Ovary (tissue), 9 donors: ENCODE results near the gene ICA1L. TPM values are rescaled to one million over a fixed set of nuclear protein-coding genes. Genes with fewer than 3 reads are reported as not detected.
A peak's percentile ranks its signal among the peaks of the same experiment; 100 is the strongest.
"Not testable (repeated sequence)": the region's sequence is repeated elsewhere in the genome, so short reads cannot be mapped to it uniquely, and the experiment has no call there.

ENCODE experiments used
- DNase-seq, 5 donors: peaks; one replicate each; pipeline ENCODE4 v3.0.0-alpha.2; 2019 to 2020
- H3K27ac ChIP-seq, 2 donors: fragments of 200-600 bp; one replicate each; pipeline versions ENCODE4 v1.5.1 to v1.8.0; 2019 to 2022
- H3K27me3 ChIP-seq: fragments of 200-600 bp; one replicate; pipeline ENCODE4 v1.8.0; 2022
- H3K36me3 ChIP-seq: fragments of 200-600 bp; sonication (generic); one replicate; pipeline ENCODE4 v1.5.1; 2019
- H3K4me1 ChIP-seq: one replicate; pipeline ENCODE4 v1.8.1; 2013; ENCODE audit warnings: mild to moderate bottlenecking, moderate library complexity; ENCODE audit not compliant: insufficient read depth
- H3K4me3 ChIP-seq: fragments of 200-600 bp; sonication (generic); one replicate; pipeline ENCODE4 v1.5.1; 2017
- H3K9me3 ChIP-seq, 2 donors: fragments of 200-600 bp in 1 of 2; sonication (generic) in 1 of 2; one replicate each; pipeline versions ENCODE4 v1.5.1 to v1.8.1; 2013 to 2019; ENCODE audit warnings: mild to moderate bottlenecking in 1 of 2, moderate library complexity in 1 of 2
- CTCF ChIP-seq, 3 donors: fragments of 450-650 bp in 2 of 3; fragments of 200-600 bp in 1 of 3; IDR thresholded peaks; one replicate each; pipeline versions ENCODE4 v1.5.1 to v1.8.0; 2016 to 2022; ENCODE audit warnings: antibody characterized with exemption in 3 of 3, mild to moderate bottlenecking in 1 of 3
- EP300 ChIP-seq: sonication (generic); formaldehyde crosslinking; IDR thresholded peaks from one replicate; pipeline ENCODE4 v1.6.1; 2017; ENCODE audit warnings: antibody characterized with exemption
- POLR2A ChIP-seq: fragments of 450-650 bp; IDR thresholded peaks from one replicate; pipeline ENCODE4 v1.6.1; 2017; ENCODE audit warnings: antibody characterized with exemption, mild to moderate bottlenecking, moderate library complexity
- WGBS, 3 donors: extraction: QIAGEN DNeasy Blood & Tissue Kit in 1 of 3; methylation state at CpG; one replicate each; pipeline versions ENCODE4 v1.1.5 to v1.1.7; 2013 to 2017; 5-methylcytosine and 5-hydroxymethylcytosine counted together
- intact Hi-C, 4 donors: fragments of 100-400 bp; cut with DNase I; formaldehyde crosslinking; loops; one replicate each; pipeline versions ENCODE4 v1.11.0 to v1.15.1; 2022 to 2023
- polyA plus RNA-seq, 2 donors: library from polyadenylated mRNA; stranded (reverse); fragments of 200-250 nt in 1 of 2; fragments of 350-450 nt in 1 of 2; fragmentation: Illumina TruSeq in 1 of 2; extraction: RNeasy Lipid Tissue Mini Kit (QIAGEN cat#74804) in 1 of 2; gene quantifications; one replicate each; pipeline ENCODE4 v1.2.3, GENCODE V29; 2013 to 2014
- total RNA-seq, 7 donors: library from RNA; depleted of rRNA in 2 of 7; stranded (reverse); fragments of >200 nt in 2 of 7; fragmentation: NEBNext Ultra II Directional in 3 of 7; extraction: Animal tissue kit (Norgen Biotek cat#: 25700) in 3 of 7; gene quantifications; one replicate each; pipeline versions ENCODE4 v1.1.0 to v1.2.4, GENCODE V29; 2016 to 2023
- donor health status: DM: no; HTN: no; CAD: no; lungs with moderate emphysema.
- donor health status: DM: no; HTN: no; CAD: no.
- donor health status: Bipolar disorder and iron deficiency.
- donor health status: DM: yes; HTN: yes; CAD: no.
- donor health status: DM: no; HTN: no; CAD: no.
- donor health status: DM: yes; HTN: yes; CAD: no.

The ICA1L gene
- total and polyA plus RNA-seq, 9 donors: 6.3 to 24.6 (median 19.7) TPM

GRCh38 chr2:202870431-202871299 lies 901 bp downstream of the ICA1L start:
- WGBS, 3 donors: 2% methylated on average over 37 of the region's 37 CpGs

GRCh38 chr2:202861987-202862386 lies 9.6 kb downstream of the ICA1L start:
- H3K4me3 ChIP-seq: no peak overlapping the region
- no peak overlapping the region for H3K27ac ChIP-seq
- no peak for TF ChIP-seq CTCF (IDR thresholded peaks at IDR 0.05)
- no peak for TF ChIP-seq POLR2A
- TF ChIP-seq EP300: no peak
- no peaks in the 10 kb centered on the region for H3K9me3 ChIP-seq
- intact Hi-C loops: loop anchor here in 1 of 4 donors (10.0 kb wide), 1 partner anchor 277 kb away; no protein-coding TSS in a partner anchor
- no peaks in the 10 kb centered on the region for H3K36me3 ChIP-seq
- H3K27me3 ChIP-seq: no peaks in the 10 kb centered on the region
- DNase-seq: no peak
- no peaks in the 10 kb centered on the region for H3K4me1 ChIP-seq
- 92 to 99% (median 98%) methylated on average over 3 of the region's 3 CpGs for WGBS, 3 donors

More at GRCh38 chr2:202870431-202871299, 901 bp downstream of the ICA1L start:
- Histone ChIP-seq H3K4me1 (no peaks in the 10 kb centered on the region), H3K36me3 (no peaks in the 10 kb centered on the region), H3K4me3 (peak overlapping the region; percentile 49), H3K27ac (peak overlapping the region; percentile 84 to 91), H3K9me3 (no peaks in the 10 kb centered on the region), H3K27me3 (no peaks in the 10 kb centered on the region)
- peak; percentile 66 to 81 (median 77) for DNase-seq
- intact Hi-C loops: loop anchor here in 2 of 4 donors (10.0 kb wide), 1 partner anchor 286 kb away; no protein-coding TSS in a partner anchor
- TF ChIP-seq CTCF (IDR thresholded peaks at IDR 0.05): peak in 1 of 3 donors; percentile 7
- no peak for TF ChIP-seq EP300

GRCh38 chr2:202858601-202859000 lies 13.0 kb downstream of the ICA1L start:
- TF ChIP-seq CTCF (IDR thresholded peaks at IDR 0.05) (no peak), POLR2A (no peak), EP300 (no peak)
- H3K4me3 ChIP-seq: no peak overlapping the region
- WGBS, 3 donors: 66 to 87% (median 82%) methylated on average over 3 of the region's 3 CpGs

DNA sequence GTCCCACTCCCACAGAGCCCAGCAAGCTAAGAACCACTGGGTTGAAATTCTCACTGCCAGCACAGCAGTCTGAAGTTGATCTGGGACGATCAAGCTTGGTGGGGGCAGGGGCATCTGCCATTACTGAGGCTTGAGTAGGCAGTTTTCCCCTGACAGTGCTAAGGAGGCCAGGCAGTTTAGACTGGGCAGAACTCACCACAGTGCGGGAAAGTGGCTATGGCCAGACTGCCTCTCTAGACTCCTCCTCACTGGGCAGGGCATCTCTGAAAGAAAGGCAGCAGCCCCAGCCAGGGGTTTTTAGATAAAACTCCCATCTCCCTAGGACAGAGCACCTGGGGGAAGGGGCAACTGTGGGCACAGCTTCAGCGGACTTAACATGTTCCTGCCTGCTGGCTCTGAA lies 22.2 kb downstream of the ICA1L start:
- H3K4me1 ChIP-seq, H3K9me3 ChIP-seq, H3K4me3 ChIP-seq, H3K27me3 ChIP-seq, H3K27ac ChIP-seq, DNase-seq, H3K36me3 ChIP-seq, intact Hi-C loops: not testable (repeated sequence)
- 54 to 73% (median 67%) methylated on average over 3 of the region's 3 CpGs for WGBS, 3 donors

More at GRCh38 chr2:202858601-202859000, 13.0 kb downstream of the ICA1L start:
- H3K27ac ChIP-seq: no peak overlapping the region
- no peaks in the 10 kb centered on the region for H3K36me3 ChIP-seq
- no peak for DNase-seq
- no peaks in the 10 kb centered on the region for H3K27me3 ChIP-seq
- intact Hi-C loops: no loop called here
- no peaks in the 10 kb centered on the region for H3K4me1 ChIP-seq
- no peaks in the 10 kb centered on the region for H3K9me3 ChIP-seq

GRCh38 chr2:202848813-202849212 lies 22.8 kb downstream of the ICA1L start:
- WGBS, 3 donors: 76 to 84% (median 82%) methylated on average over 8 of the region's 8 CpGs
- Histone ChIP-seq H3K27ac (no peak overlapping the region), H3K27me3 (no peaks in the 10 kb centered on the region), H3K36me3 (no peaks in the 10 kb centered on the region), H3K4me3 (no peak overlapping the region), H3K9me3 (no peaks in the 10 kb centered on the region), H3K4me1 (no peaks in the 10 kb centered on the region)
- TF ChIP-seq POLR2A: no peak
- no peak for TF ChIP-seq CTCF (IDR thresholded peaks at IDR 0.05)
- no peak for TF ChIP-seq EP300
- no peak for DNase-seq
- intact Hi-C loops: no loop called here
